HepG2 (cell line): ENCODE measurements around the gene SLC30A4.

Source experiments
- CBX5 ChIP-seq: sonication (generic); formaldehyde crosslinking; IDR thresholded peaks from 2 replicates; pipeline ENCODE4 v1.4.0; 2020; ENCODE audit warnings: missing genetic modification reagents, borderline replicate concordance
- NAIF1 ChIP-seq: sonication (generic); formaldehyde crosslinking; IDR thresholded peaks from 2 replicates; pipeline ENCODE4 v1.5.0; 2020; ENCODE audit warnings: mild to moderate bottlenecking, missing genetic modification reagents, borderline replicate concordance
- RAD21 ChIP-seq: fragments of 450-650 bp; formaldehyde crosslinking; IDR thresholded peaks from 2 replicates; pipeline ENCODE4 v1.5.0; 2020; ENCODE audit warnings: mild to moderate bottlenecking
- TOE1 ChIP-seq: sonication (generic); formaldehyde crosslinking; IDR thresholded peaks from 2 replicates; pipeline ENCODE4 v1.4.0; 2020; ENCODE audit warnings: mild to moderate bottlenecking, missing genetic modification reagents
- ZNF280D ChIP-seq: sonication (generic); formaldehyde crosslinking; IDR thresholded peaks from 2 replicates; pipeline ENCODE4 v1.5.1; 2020; ENCODE audit warnings: mild to moderate bottlenecking, missing genetic modification reagents

- no peak for TF ChIP-seq CBX5 (CRISPR knock-in tag)
- TF ChIP-seq ZNF280D (CRISPR knock-in tag): no peak
- no peak for TF ChIP-seq RAD21 (CRISPR knock-in tag)
- no peak for TF ChIP-seq NAIF1 (CRISPR knock-in tag)
- no peak for TF ChIP-seq TOE1
Measured at GRCh38 chr15:45468294-45468693, 54.3 kb downstream of the SLC30A4 start.
